ENCODE data around the gene TMEM95. TPM values are rescaled to one million over a fixed set of nuclear protein-coding genes. Genes with fewer than 3 reads are reported as not detected.

TMEM95 gene
- total RNA-seq, 1 experiment from 2014 or later, result not detected

- Mint-ChIP-seq H3K27me3 (ENCODE audit: unreplicated experiment) (no peaks in the 10 kb centered on the region), H3K27ac (ENCODE audit: unreplicated experiment) (no peak overlapping the region), H3K4me1 (ENCODE audit: low read depth, unreplicated experiment) (peaks cover 7% of the 10 kb centered on the region), H3K9me3 (ENCODE audit: low read depth, unreplicated experiment) (no peaks in the 10 kb centered on the region), H3K36me3 (ENCODE audit: insufficient read depth, unreplicated experiment) (peaks cover 37% of the 10 kb centered on the region), H3K4me3 (ENCODE audit: low read depth, unreplicated experiment) (no peak overlapping the region)
- DNase-seq, result no peak
- CTCF ChIA-PET, result no interaction called here
- BruUV-seq (replicated peaks), result TSS peak; percentile 13
- TF ChIP-seq, protein P1, sequence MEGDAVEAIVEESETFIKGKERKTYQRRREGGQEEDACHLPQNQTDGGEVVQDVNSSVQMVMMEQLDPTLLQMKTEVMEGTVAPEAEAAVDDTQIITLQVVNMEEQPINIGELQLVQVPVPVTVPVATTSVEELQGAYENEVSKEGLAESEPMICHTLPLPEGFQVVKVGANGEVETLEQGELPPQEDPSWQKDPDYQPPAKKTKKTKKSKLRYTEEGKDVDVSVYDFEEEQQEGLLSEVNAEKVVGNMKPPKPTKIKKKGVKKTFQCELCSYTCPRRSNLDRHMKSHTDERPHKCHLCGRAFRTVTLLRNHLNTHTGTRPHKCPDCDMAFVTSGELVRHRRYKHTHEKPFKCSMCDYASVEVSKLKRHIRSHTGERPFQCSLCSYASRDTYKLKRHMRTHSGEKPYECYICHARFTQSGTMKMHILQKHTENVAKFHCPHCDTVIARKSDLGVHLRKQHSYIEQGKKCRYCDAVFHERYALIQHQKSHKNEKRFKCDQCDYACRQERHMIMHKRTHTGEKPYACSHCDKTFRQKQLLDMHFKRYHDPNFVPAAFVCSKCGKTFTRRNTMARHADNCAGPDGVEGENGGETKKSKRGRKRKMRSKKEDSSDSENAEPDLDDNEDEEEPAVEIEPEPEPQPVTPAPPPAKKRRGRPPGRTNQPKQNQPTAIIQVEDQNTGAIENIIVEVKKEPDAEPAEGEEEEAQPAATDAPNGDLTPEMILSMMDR (IDR thresholded peaks at IDR 0.05; ENCODE audit: unreplicated experiment), result no peak
- intact Hi-C loops (cut with micrococcal nuclease; ENCODE audit: unreplicated experiment), result no loop called here
Observed at GRCh38 chr17:7389924-7390910, 35.3 kb downstream of the TMEM95 start.

DNA sequence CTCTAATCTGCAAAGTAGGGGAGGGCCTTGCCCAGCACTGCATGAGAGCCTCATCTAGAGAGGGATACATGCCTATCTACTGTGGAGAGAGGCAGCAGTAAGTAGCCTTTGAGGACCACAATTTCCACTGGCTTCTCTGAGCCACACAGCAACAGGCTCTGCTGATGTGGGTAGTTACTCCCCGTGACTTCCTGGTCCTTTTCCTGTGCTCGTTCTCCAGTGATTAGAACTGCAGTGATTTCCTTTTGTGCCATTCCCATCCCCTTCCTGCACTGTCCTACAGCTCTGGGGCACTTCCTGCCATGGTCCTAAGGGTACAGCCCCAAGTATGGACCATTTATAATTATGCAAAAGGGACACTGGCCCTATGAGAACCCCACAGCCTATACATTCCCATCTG, 36.4 kb downstream of the TMEM95 start:
- intact Hi-C loops (cut with micrococcal nuclease; ENCODE audit: unreplicated experiment), result no loop called here
- CTCF ChIA-PET, result no interaction called here
- Mint-ChIP-seq H3K4me3 (ENCODE audit: low read depth, unreplicated experiment) (no peak overlapping the region), H3K36me3 (ENCODE audit: insufficient read depth, unreplicated experiment) (peaks cover 31% of the 10 kb centered on the region), H3K27ac (ENCODE audit: unreplicated experiment) (no peak overlapping the region), H3K27me3 (ENCODE audit: unreplicated experiment) (no peaks in the 10 kb centered on the region), H3K4me1 (ENCODE audit: low read depth, unreplicated experiment) (peaks cover 8% of the 10 kb centered on the region), H3K9me3 (ENCODE audit: low read depth, unreplicated experiment) (no peaks in the 10 kb centered on the region)
- no peak for DNase-seq
- BruUV-seq (replicated peaks), result no TSS peak
- TF ChIP-seq, protein P1 (IDR thresholded peaks at IDR 0.05; ENCODE audit: unreplicated experiment), result no peak

GRCh38 chr17:7392696-7393612, 38.0 kb downstream of the TMEM95 start:
- Mint-ChIP-seq H3K4me1 (ENCODE audit: low read depth, unreplicated experiment) (peaks cover 8% of the 10 kb centered on the region), H3K36me3 (ENCODE audit: insufficient read depth, unreplicated experiment) (peaks cover 25% of the 10 kb centered on the region), H3K9me3 (ENCODE audit: low read depth, unreplicated experiment) (no peaks in the 10 kb centered on the region), H3K4me3 (ENCODE audit: low read depth, unreplicated experiment) (peak overlapping the region; percentile 82), H3K27ac (ENCODE audit: unreplicated experiment) (no peak overlapping the region), H3K27me3 (ENCODE audit: unreplicated experiment) (no peaks in the 10 kb centered on the region)
- BruUV-seq (replicated peaks), result no TSS peak
- intact Hi-C loops (cut with micrococcal nuclease; ENCODE audit: unreplicated experiment), result no loop called here
- TF ChIP-seq, protein P1 (IDR thresholded peaks at IDR 0.05; ENCODE audit: unreplicated experiment), result no peak
- DNase-seq, result no peak
- CTCF ChIA-PET, result interaction anchor here (1.4 kb wide), 1 partner anchor 37 kb away, joined by 6 read pairs; no protein-coding TSS in a partner anchor
